Gastroesophageal sphincter (tissue), 4 donors: ENCODE data around the gene ANKH. TPM values are rescaled to one million over a fixed set of nuclear protein-coding genes. Genes with fewer than 3 reads are reported as not detected.

Source experiments
- ATAC-seq: fragments of 150-250 bp; one replicate; pipeline ENCODE4 v1.9.1; 2016; ENCODE audit warnings: mild to moderate bottlenecking, moderate library complexity
- H3K27ac ChIP-seq, 4 donors: fragments of 200-600 bp; sonication (generic) in 3 of 4; 1 replicate in 3 of 4; 2 replicates in 1 of 4; pipeline ENCODE4 v1.5.1; 2016 to 2019
- H3K27me3 ChIP-seq: fragments of 200-600 bp; sonication (generic); one replicate; pipeline ENCODE4 v1.5.1; 2019
- H3K36me3 ChIP-seq, 2 donors: fragments of 200-600 bp; sonication (generic); one replicate each; pipeline ENCODE4 v1.5.1; 2019; ENCODE audit warnings: control low read depth in 1 of 2
- H3K4me1 ChIP-seq, 3 donors: fragments of 200-600 bp; sonication (generic); 1 replicate in 2 of 3; 2 replicates in 1 of 3; pipeline ENCODE4 v1.5.1; 2016 to 2019; ENCODE audit warnings: control low read depth in 2 of 3
- H3K4me3 ChIP-seq, 2 donors: fragments of 200-600 bp; sonication (generic); one replicate each; pipeline ENCODE4 v1.5.1; 2019; ENCODE audit warnings: mild to moderate bottlenecking in 1 of 2, moderate library complexity in 1 of 2
- H3K9me3 ChIP-seq, 3 donors: fragments of 200-600 bp; sonication (generic); one replicate each; pipeline ENCODE4 v1.5.1; 2017 to 2019; ENCODE audit warnings: control low read depth in 2 of 3
- EP300 ChIP-seq: sonication (generic); formaldehyde crosslinking; IDR thresholded peaks from one replicate; pipeline ENCODE4 v1.6.1; 2017; ENCODE audit warnings: antibody characterized with exemption, mild to moderate bottlenecking
- POLR2A ChIP-seq, 2 donors: fragments of 450-650 bp; IDR thresholded peaks; one replicate each; pipeline ENCODE4 v1.6.1; 2017; ENCODE audit warnings: antibody characterized with exemption in 2 of 2, mild to moderate bottlenecking in 2 of 2, moderate library complexity in 1 of 2
- POLR2AphosphoS5 ChIP-seq: sonication (generic); formaldehyde crosslinking; IDR thresholded peaks from one replicate; pipeline ENCODE4 v1.6.1; 2017; ENCODE audit warnings: antibody characterized with exemption
- WGBS, 2 donors: methylation state at CpG; one replicate each; pipeline ENCODE4 v1.1.5; 2018; ENCODE audit warnings: low coverage in 1 of 2; 5-methylcytosine and 5-hydroxymethylcytosine counted together
- total RNA-seq, 4 donors: library from RNA; depleted of rRNA; stranded (reverse); fragments of >200 nt; gene quantifications; one replicate each; pipeline ENCODE4 v1.1.0, GENCODE V29; 2016
- TF ChIP-seq, protein P1 (sequence below), 4 experiments: fragments of 200-600 bp in 2 of 4; fragments of 450-650 bp in 2 of 4; sonication (generic) in 1 of 4; IDR thresholded peaks; one replicate each; pipeline ENCODE4 v1.5.1; 2017 to 2019; ENCODE audit warnings: antibody characterized with exemption in 4 of 4, mild to moderate bottlenecking in 2 of 4, moderate library complexity in 2 of 4

Gene ANKH
- total RNA-seq, 4 donors from 2014 or later: 30.0 to 45.2 (median 36.0) TPM

DNA sequence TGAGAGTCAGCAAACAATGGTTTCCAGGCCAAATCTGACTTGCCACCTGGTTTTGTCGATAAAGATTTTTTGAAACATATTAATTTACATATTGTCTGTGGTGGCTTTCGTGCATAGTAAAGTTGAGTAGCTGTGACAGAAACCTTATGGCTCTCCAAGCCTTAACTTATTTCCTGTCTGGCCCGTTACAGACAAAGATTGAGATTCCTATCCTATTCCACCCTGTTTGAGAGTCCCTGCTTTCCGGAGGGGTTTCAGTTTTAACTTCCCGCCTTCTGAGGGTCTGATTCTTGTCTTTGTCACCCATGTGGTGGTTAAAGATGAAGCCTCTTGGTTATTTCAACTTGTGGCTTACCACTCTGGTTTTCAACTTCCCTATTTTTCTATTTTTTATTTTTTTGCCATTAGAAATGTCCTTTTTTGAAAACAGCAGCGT lies 195.7 kb downstream of the ANKH start:
- 50 to 60% methylated on average over 4 to 6 of the region's 6 CpGs for WGBS, 2 donors

GRCh38 chr5:14674983-14675854 lies 196.4 kb downstream of the ANKH start:
- peaks cover 4 to 60% (median 13%) of the 10 kb centered on the region in 3 donors for H3K4me1 ChIP-seq
- TF ChIP-seq EP300: no peak
- TF ChIP-seq POLR2A (IDR thresholded peaks at IDR 0.05): no peak
- TF ChIP-seq, protein P1, sequence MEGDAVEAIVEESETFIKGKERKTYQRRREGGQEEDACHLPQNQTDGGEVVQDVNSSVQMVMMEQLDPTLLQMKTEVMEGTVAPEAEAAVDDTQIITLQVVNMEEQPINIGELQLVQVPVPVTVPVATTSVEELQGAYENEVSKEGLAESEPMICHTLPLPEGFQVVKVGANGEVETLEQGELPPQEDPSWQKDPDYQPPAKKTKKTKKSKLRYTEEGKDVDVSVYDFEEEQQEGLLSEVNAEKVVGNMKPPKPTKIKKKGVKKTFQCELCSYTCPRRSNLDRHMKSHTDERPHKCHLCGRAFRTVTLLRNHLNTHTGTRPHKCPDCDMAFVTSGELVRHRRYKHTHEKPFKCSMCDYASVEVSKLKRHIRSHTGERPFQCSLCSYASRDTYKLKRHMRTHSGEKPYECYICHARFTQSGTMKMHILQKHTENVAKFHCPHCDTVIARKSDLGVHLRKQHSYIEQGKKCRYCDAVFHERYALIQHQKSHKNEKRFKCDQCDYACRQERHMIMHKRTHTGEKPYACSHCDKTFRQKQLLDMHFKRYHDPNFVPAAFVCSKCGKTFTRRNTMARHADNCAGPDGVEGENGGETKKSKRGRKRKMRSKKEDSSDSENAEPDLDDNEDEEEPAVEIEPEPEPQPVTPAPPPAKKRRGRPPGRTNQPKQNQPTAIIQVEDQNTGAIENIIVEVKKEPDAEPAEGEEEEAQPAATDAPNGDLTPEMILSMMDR (IDR thresholded peaks at IDR 0.05): no peak
- no peak for TF ChIP-seq POLR2AphosphoS5
- WGBS, 2 donors: 74 to 88% methylated on average over 8 of the region's 8 CpGs

More for the DNA sequence above, 195.7 kb downstream of the ANKH start:
- Histone ChIP-seq H3K27me3 (no peaks in the 10 kb centered on the region), H3K4me1 (peaks cover 3 to 56% (median 13%) of the 10 kb centered on the region in 3 donors), H3K9me3 (no peaks in the 10 kb centered on the region), H3K36me3 (peaks cover 0 to 41% of the 10 kb centered on the region in 2 donors), H3K27ac (peak overlapping the region in 2 of 4 donors; percentile 2 to 18), H3K4me3 (no peak overlapping the region)
- TF ChIP-seq POLR2AphosphoS5 (no peak), POLR2A (IDR thresholded peaks at IDR 0.05) (no peak), EP300 (no peak)
- TF ChIP-seq, protein P1 (IDR thresholded peaks at IDR 0.05): no peak
- ATAC-seq: no peak

DNA sequence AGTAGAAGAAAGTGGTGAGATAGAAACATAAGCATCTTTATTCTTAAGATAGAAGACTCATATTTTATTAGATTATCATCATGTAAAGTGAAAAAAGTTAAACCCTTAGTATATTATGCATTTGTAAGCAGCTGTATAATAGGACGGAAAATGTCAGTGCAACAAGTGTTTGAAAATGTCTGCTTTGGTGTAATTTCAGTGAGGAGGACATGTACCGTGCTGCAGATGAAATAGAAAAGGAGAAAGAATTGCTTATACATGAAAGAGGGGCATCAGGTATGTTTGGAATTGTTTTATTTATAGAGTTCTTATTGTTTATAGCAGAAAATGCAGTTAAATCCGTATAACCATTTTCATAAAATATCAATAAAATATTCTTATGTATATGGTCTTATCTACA lies 198.1 kb downstream of the ANKH start:
- no peaks in the 10 kb centered on the region for H3K27me3 ChIP-seq
- H3K27ac ChIP-seq: no peak overlapping the region
- peaks cover 0 to 18% of the 10 kb centered on the region in 2 donors for H3K36me3 ChIP-seq
- H3K9me3 ChIP-seq: no peaks in the 10 kb centered on the region
- ATAC-seq: no peak
- peaks cover 4 to 74% (median 13%) of the 10 kb centered on the region in 3 donors for H3K4me1 ChIP-seq
- TF ChIP-seq, protein P1 (IDR thresholded peaks at IDR 0.05): no peak
- TF ChIP-seq EP300: no peak
- no peak for TF ChIP-seq POLR2A (IDR thresholded peaks at IDR 0.05)
- TF ChIP-seq POLR2AphosphoS5: no peak
- no peak overlapping the region for H3K4me3 ChIP-seq
- 77 to 88% methylated on average over 3 of the region's 3 CpGs for WGBS, 2 donors

More at GRCh38 chr5:14674983-14675854, 196.4 kb downstream of the ANKH start:
- ATAC-seq: no peak
- Histone ChIP-seq H3K9me3 (no peaks in the 10 kb centered on the region), H3K27ac (peak overlapping the region in 1 of 4 donors; percentile 18), H3K4me3 (no peak overlapping the region), H3K27me3 (no peaks in the 10 kb centered on the region), H3K36me3 (peaks cover 0 to 34% of the 10 kb centered on the region in 2 donors)

DNA sequence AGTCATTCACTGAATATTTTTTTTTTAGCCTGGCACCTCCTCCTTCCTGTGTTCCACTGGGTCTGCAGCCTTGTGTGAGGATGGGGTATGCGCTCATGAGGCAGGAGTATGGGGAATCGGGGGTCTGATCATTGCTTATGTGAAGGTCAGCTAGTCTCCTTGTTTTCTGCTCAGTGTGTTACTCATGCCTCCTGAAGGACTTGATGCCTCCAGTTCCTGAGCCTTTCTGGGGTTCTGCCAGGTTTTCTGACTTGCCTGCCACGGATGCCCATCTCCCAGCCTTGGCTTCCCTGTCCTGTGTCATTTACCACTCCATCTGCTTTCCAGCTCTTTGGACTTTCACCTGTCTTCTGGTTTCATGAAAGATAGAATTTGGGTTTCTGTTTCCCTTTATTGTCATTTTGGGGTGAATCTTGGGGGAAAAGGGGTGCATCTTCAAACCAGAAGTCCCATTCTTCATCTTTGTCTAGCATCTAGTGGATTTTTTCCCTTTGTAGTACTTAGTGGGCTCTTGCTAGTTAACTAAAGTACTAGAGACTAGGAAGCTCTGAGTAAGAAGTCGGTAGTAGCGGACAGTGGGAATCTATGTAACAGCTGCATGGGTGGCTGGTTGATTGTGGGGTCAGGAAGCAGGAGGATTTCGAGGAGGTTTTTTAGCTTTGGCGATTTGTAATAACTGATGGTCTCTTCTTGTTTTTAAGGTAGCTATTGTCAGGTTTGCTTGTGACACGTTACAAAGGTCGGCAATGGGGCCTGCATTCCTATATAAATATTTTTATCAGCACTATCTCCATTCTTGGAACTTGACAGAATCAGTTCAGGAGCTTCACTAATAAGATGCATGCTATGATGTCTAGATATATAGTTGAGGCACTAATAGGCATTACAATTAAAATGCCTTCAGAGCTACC lies 198.8 kb downstream of the ANKH start:
- peak; percentile 34 for ATAC-seq
- TF ChIP-seq EP300 (no peak), POLR2AphosphoS5 (no peak), POLR2A (IDR thresholded peaks at IDR 0.05) (no peak)
- TF ChIP-seq, protein P1 (IDR thresholded peaks at IDR 0.05): no peak
- Histone ChIP-seq H3K9me3 (no peaks in the 10 kb centered on the region), H3K4me1 (peaks cover 4 to 81% (median 13%) of the 10 kb centered on the region in 3 donors), H3K27ac (no peak overlapping the region), H3K4me3 (no peak overlapping the region), H3K27me3 (no peaks in the 10 kb centered on the region), H3K36me3 (peaks cover 0 to 23% of the 10 kb centered on the region in 2 donors)
- WGBS, 2 donors: 70 to 79% methylated on average over 5 to 7 of the region's 9 CpGs
